ENCODE measurements around the gene SYNGAP1. TPM values are rescaled to one million over a fixed set of nuclear protein-coding genes. Genes with fewer than 3 reads are reported as not detected.

Gene SYNGAP1
- total RNA-seq, 1 donor from 2014 or later, result 31.8 TPM

GRCh38 chr6:33418690-33419291 lies 1.1 kb upstream of the SYNGAP1 start:
- intact Hi-C loops (cut with micrococcal nuclease), result loop anchor here (1.0 to 10.0 kb wide), 20 partner anchors 8 to 1754 kb away; partner anchors contain the start of genes AGPAT1, C6orf47, CSNK2B and DXO

- intact Hi-C loops (cut with micrococcal nuclease), result no loop called here
Measured at GRCh38 chr6:33420491-33421343, 852 bp downstream of the SYNGAP1 start.

GRCh38 chr6:33421344-33421643 lies 1.4 kb downstream of the SYNGAP1 start:
- intact Hi-C loops (cut with micrococcal nuclease), result no loop called here

- intact Hi-C loops (cut with micrococcal nuclease), result no loop called here
Measured at GRCh38 chr6:33423777-33424176, 3.9 kb downstream of the SYNGAP1 start.

GRCh38 chr6:33424855-33425667 lies 5.2 kb downstream of the SYNGAP1 start:
- intact Hi-C loops (cut with micrococcal nuclease), result loop anchor here (1.0 to 5.0 kb wide), 5 partner anchors 15 to 196 kb away; partner anchors contain the start of genes ITPR3, KIFC1 and ZBTB9

GRCh38 chr6:33425668-33426577 lies 6.1 kb downstream of the SYNGAP1 start:
- intact Hi-C loops (cut with micrococcal nuclease), result loop anchor here (1.0 to 5.0 kb wide), 6 partner anchors 8 to 195 kb away; partner anchors contain the start of genes CUTA, ITPR3, KIFC1 and ZBTB9

GRCh38 chr6:33426590-33427511 lies 7.0 kb downstream of the SYNGAP1 start:
- intact Hi-C loops (cut with micrococcal nuclease), result loop anchor here (1.0 to 5.0 kb wide), 2 partner anchors 9 to 105 kb away; partner anchors contain the start of gene CUTA

GRCh38 chr6:33427585-33428223 lies 7.8 kb downstream of the SYNGAP1 start:
- intact Hi-C loops (cut with micrococcal nuclease), result loop anchor here (1.0 to 5.0 kb wide), 2 partner anchors 105 to 144 kb away; no protein-coding TSS in a partner anchor

- intact Hi-C loops (cut with micrococcal nuclease), result loop anchor here (1.0 to 5.0 kb wide), 2 partner anchors 104 to 143 kb away; no protein-coding TSS in a partner anchor
Measured at GRCh38 chr6:33428224-33428965, 8.5 kb downstream of the SYNGAP1 start.

GRCh38 chr6:33428966-33429749 lies 9.3 kb downstream of the SYNGAP1 start:
- intact Hi-C loops (cut with micrococcal nuclease), result loop anchor here (1.0 to 5.0 kb wide), 2 partner anchors 103 to 142 kb away; no protein-coding TSS in a partner anchor

- intact Hi-C loops (cut with micrococcal nuclease), result loop anchor here (5.0 kb wide), 1 partner anchor 103 kb away; no protein-coding TSS in a partner anchor
Measured at GRCh38 chr6:33429750-33430052, 9.8 kb downstream of the SYNGAP1 start.

- intact Hi-C loops (cut with micrococcal nuclease), result no loop called here
Measured at GRCh38 chr6:33430334-33430733, 10.5 kb downstream of the SYNGAP1 start.

GRCh38 chr6:33430991-33431879 lies 11.4 kb downstream of the SYNGAP1 start:
- intact Hi-C loops (cut with micrococcal nuclease), result loop anchor here (1.0 kb wide), 1 partner anchor 23 kb away; the partner anchor contains the start of gene ZBTB9

GRCh38 chr6:33431880-33432541 lies 12.1 kb downstream of the SYNGAP1 start:
- intact Hi-C loops (cut with micrococcal nuclease), result loop anchor here (1.0 kb wide), 1 partner anchor 22 kb away; the partner anchor contains the start of gene ZBTB9

GRCh38 chr6:33432546-33432945 lies 12.7 kb downstream of the SYNGAP1 start:
- intact Hi-C loops (cut with micrococcal nuclease), result no loop called here
